ENCODE measurements around the gene SRM.

Gene SRM

DNA sequence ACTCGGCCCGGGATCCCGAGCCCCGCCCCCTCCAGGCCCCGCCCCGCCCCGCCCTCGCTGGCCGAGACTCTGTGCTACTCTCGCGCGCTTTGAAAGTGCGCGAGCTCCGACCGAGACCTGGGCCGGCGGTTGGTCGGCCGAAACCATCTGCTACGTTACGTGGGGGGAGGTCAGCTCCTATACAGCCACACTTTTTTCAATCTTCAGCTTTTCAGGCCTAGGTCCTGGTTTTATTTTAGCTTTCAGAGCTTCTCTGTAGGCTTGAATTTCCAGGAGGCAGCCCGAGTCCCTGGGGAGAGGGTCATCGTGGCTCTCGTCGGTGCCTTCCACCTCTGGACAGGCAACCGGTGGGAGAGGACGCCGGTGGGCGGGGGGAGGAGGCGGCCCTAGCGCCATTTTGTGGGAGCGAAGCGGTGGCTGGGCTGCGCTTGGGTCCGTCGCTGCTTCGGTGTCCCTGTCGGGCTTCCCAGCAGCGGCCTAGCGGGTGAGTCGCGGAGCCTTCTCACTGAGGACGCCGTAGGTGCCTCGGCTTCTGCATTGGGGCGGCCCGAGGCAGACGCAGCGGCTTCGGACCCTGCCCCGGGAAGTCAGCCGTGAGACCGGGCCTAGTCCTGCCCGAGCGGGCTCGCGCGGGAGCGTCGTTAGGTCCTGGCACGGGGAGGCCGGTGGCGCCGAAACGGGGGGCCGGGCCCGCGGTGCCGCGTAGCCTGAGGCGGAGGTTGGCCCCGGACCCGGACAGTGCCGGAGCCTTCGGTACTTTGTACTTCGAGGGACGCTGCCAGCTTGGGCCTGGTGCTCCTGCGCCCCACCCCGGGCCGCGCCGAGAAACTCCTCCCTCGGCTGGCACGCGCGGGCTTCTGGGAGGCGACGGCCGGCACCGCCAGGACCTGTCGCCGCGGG lies 47.3 kb downstream of the SRM start, which contains the start of gene TARDBP:
TARDBP (plus strand) TSS at position 395 of the 900 bp plus-strand sequence. CDS start 1,074 bp downstream, outside the sequence.
- peak; percentile 85 for DNase-seq

More for the DNA sequence above, 47.3 kb downstream of the SRM start, which contains the start of gene TARDBP:
- no peaks in the 10 kb centered on the region for H3K9me3 ChIP-seq
- peaks cover 43% of the 10 kb centered on the region for H3K36me3 ChIP-seq
- no peaks in the 10 kb centered on the region for H3K4me1 ChIP-seq
- TF ChIP-seq, protein P1, sequence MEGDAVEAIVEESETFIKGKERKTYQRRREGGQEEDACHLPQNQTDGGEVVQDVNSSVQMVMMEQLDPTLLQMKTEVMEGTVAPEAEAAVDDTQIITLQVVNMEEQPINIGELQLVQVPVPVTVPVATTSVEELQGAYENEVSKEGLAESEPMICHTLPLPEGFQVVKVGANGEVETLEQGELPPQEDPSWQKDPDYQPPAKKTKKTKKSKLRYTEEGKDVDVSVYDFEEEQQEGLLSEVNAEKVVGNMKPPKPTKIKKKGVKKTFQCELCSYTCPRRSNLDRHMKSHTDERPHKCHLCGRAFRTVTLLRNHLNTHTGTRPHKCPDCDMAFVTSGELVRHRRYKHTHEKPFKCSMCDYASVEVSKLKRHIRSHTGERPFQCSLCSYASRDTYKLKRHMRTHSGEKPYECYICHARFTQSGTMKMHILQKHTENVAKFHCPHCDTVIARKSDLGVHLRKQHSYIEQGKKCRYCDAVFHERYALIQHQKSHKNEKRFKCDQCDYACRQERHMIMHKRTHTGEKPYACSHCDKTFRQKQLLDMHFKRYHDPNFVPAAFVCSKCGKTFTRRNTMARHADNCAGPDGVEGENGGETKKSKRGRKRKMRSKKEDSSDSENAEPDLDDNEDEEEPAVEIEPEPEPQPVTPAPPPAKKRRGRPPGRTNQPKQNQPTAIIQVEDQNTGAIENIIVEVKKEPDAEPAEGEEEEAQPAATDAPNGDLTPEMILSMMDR (IDR thresholded peaks at IDR 0.05; ENCODE audit: low read depth, low read length), result no peak
- peak within 1 kb of the TSS; percentile 85 for H3K4me3 ChIP-seq (ENCODE audit: low read depth, low read length)
- no peaks in the 10 kb centered on the region for H3K27me3 ChIP-seq

Data from BE2C (cell line).